Smooth muscle cell (in vitro differentiated cells): ENCODE measurements around the gene KRTAP10-6. TPM values are rescaled to one million over a fixed set of nuclear protein-coding genes. Genes with fewer than 3 reads are reported as not detected.

ENCODE experiments used
- DNase-seq: peaks from one replicate; lab custom pipeline; 2025; ENCODE audit not compliant: unreplicated experiment; lab: John Stamatoyannopoulos, UW
- H2AFZ ChIP-seq: fragments of 200-600 bp; sonication (generic); 2 replicates; pipeline ENCODE4 v1.6.0; 2016; ENCODE audit warnings: antibody characterized with exemption, low read depth, mild to moderate bottlenecking
- H3F3A ChIP-seq: fragments of 200-600 bp; sonication (generic); 2 replicates; pipeline ENCODE4 v1.6.0; 2017; ENCODE audit warnings: antibody characterized with exemption, low read depth
- H3K27ac ChIP-seq: fragments of 200-600 bp; sonication (generic); 2 replicates; pipeline ENCODE4 v1.5.1; 2016; ENCODE audit warnings: low read depth, mild to moderate bottlenecking
- H3K27me3 ChIP-seq: fragments of 200-600 bp; sonication (generic); 2 replicates; pipeline ENCODE4 v1.6.1; 2016; ENCODE audit warnings: low read depth, mild to moderate bottlenecking
- H3K36me3 ChIP-seq: fragments of 200-600 bp; sonication (generic); 2 replicates; pipeline ENCODE4 v1.5.1; 2016; ENCODE audit warnings: low read depth
- H3K4me1 ChIP-seq: fragments of 200-600 bp; sonication (generic); 2 replicates; pipeline ENCODE4 v1.5.1; 2016; ENCODE audit warnings: low read depth
- H3K4me2 ChIP-seq: fragments of 200-600 bp; sonication (generic); 2 replicates; pipeline ENCODE4 v1.6.0; 2016; ENCODE audit warnings: mild to moderate bottlenecking
- H3K4me3 ChIP-seq: fragments of 200-600 bp; sonication (generic); 2 replicates; pipeline ENCODE4 v1.5.1; 2016; ENCODE audit warnings: mild to moderate bottlenecking
- H3K79me2 ChIP-seq: fragments of 200-600 bp; sonication (generic); 2 replicates; pipeline ENCODE4 v1.6.0; 2016; ENCODE audit warnings: low read depth, mild to moderate bottlenecking
- H3K9ac ChIP-seq: fragments of 200-600 bp; sonication (generic); 2 replicates; pipeline ENCODE4 v1.6.0; 2016; ENCODE audit warnings: low read depth
- H3K9me3 ChIP-seq: fragments of 200-600 bp; sonication (generic); replicated peaks from 2 replicates; pipeline ENCODE4 v1.5.1; 2016; ENCODE audit warnings: low read depth
- H4K20me1 ChIP-seq: fragments of 200-600 bp; sonication (generic); 2 replicates; pipeline ENCODE4 v1.6.0; 2016; ENCODE audit warnings: low read depth
- CTCF ChIP-seq: fragments of 200-600 bp; sonication (generic); IDR thresholded peaks from 2 replicates; pipeline ENCODE4 v1.5.1; 2017; ENCODE audit warnings: borderline replicate concordance, mild to moderate bottlenecking, antibody characterized with exemption; ENCODE audit not compliant: insufficient read depth, poor library complexity, severe bottlenecking
- WGBS: methylation state at CpG from one replicate; pipeline ENCODE4 v1.1.7; 2016; ENCODE audit warnings: low lambda C conversion rate; 5-methylcytosine and 5-hydroxymethylcytosine counted together
- polyA plus RNA-seq: library from polyadenylated mRNA; unstranded; fragments of >200 nt; fragmentation: Nextera tagmentation; extraction: Ambion mirVana; gene quantifications from 2 replicates; pipeline ENCODE4 v1.2.1, GENCODE V29; 2016
- total RNA-seq: library from RNA; depleted of rRNA; stranded (reverse); fragments of >200 nt; gene quantifications from 2 replicates; pipeline ENCODE4 v1.2.3, GENCODE V29; 2014

Gene KRTAP10-6
- total and polyA plus RNA-seq, 2 experiments from 2014 or later, result 0.38 TPM; not detected in 1

- no peaks in the 10 kb centered on the region for H4K20me1 ChIP-seq
- no peak for DNase-seq
- H3K79me2 ChIP-seq, result no peaks in the 10 kb centered on the region
- H3K27me3 ChIP-seq, result no peaks in the 10 kb centered on the region
- 86% methylated on average over 7 of the region's 7 CpGs for WGBS
- no peaks in the 10 kb centered on the region for H3F3A ChIP-seq
- TF ChIP-seq CTCF, result no peak
- H3K4me1 ChIP-seq, result peaks cover 3% of the 10 kb centered on the region
- no peak overlapping the region for H3K4me2 ChIP-seq
- H3K36me3 ChIP-seq, result no peaks in the 10 kb centered on the region
- no peak overlapping the region for H3K4me3 ChIP-seq
- no peak overlapping the region for H3K9ac ChIP-seq
- peaks cover 17% of the 10 kb centered on the region for H3K9me3 ChIP-seq
- H3K27ac ChIP-seq, result no peak overlapping the region
- no peak overlapping the region for H2AFZ ChIP-seq
Measured at GRCh38 chr21:44579833-44580144, 12.5 kb downstream of the KRTAP10-6 start.

GRCh38 chr21:44579056-44579832 lies 13.1 kb downstream of the KRTAP10-6 start:
- 93% methylated on average over 21 of the region's 22 CpGs for WGBS

GRCh38 chr21:44578371-44579055 lies 13.8 kb downstream of the KRTAP10-6 start:
- Histone ChIP-seq H3F3A (no peaks in the 10 kb centered on the region), H3K9ac (no peak overlapping the region), H3K9me3 (peaks cover 17% of the 10 kb centered on the region), H3K27me3 (no peaks in the 10 kb centered on the region), H3K36me3 (no peaks in the 10 kb centered on the region), H3K4me3 (no peak overlapping the region), H3K4me2 (no peak overlapping the region), H3K27ac (no peak overlapping the region), H4K20me1 (no peaks in the 10 kb centered on the region), H3K79me2 (no peaks in the 10 kb centered on the region), H2AFZ (no peak overlapping the region), H3K4me1 (peaks cover 3% of the 10 kb centered on the region)
- no peak for DNase-seq
- 96% methylated on average over 17 of the region's 17 CpGs for WGBS
- TF ChIP-seq CTCF, result no peak

More at GRCh38 chr21:44579056-44579832, 13.1 kb downstream of the KRTAP10-6 start:
- no peak for DNase-seq
- H3K9ac ChIP-seq, result no peak overlapping the region
- no peaks in the 10 kb centered on the region for H3F3A ChIP-seq
- no peaks in the 10 kb centered on the region for H3K79me2 ChIP-seq
- peaks cover 17% of the 10 kb centered on the region for H3K9me3 ChIP-seq
- no peak overlapping the region for H3K4me3 ChIP-seq
- no peak for TF ChIP-seq CTCF
- H3K4me1 ChIP-seq, result peaks cover 3% of the 10 kb centered on the region
- H4K20me1 ChIP-seq, result no peaks in the 10 kb centered on the region
- H3K27me3 ChIP-seq, result no peaks in the 10 kb centered on the region
- H2AFZ ChIP-seq, result no peak overlapping the region
- no peaks in the 10 kb centered on the region for H3K36me3 ChIP-seq
- no peak overlapping the region for H3K27ac ChIP-seq
- no peak overlapping the region for H3K4me2 ChIP-seq
